ENCODE results near the gene CPEB1. TPM values are rescaled to one million over a fixed set of nuclear protein-coding genes. Genes with fewer than 3 reads are reported as not detected.

Gene CPEB1
- total and polyA plus RNA-seq, 2 of the 13 experiments (the other 11 are each of a cell fraction or from before 2014, with no cell fraction given): 0.03 to 0.07 TPM

DNA sequence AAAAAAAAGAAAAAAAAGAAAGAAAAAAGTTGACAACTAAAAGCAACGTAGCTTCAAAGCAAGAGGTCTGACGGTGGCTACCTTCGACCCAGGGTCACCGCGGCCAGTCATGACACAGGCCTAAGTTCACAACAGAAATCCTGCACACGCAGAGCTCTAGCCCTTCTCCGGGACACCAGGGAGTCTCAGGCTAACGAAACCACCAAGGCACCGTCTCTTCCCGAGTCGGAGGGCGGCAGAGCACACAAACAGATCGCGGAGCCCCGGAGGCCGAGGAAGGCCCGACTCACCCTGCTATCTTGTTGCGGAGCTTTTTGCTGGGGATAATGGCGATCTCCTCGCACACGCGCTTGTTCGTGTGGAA is 107.5 kb downstream of the CPEB1 start:
- no TSS peak for BruUV-seq (replicated peaks)
- no peak for DNase-seq (ENCODE audit: low spot score)
- Histone ChIP-seq H3K9ac (ENCODE audit: insufficient read depth, low read depth, low read length) (peak overlapping the region; percentile 100), H3K4me3 (replicated peaks in 1 of 3; ENCODE audit: insufficient read depth in 1 of 3, low read depth in 2 of 3, low read length in 3 of 3) (peak overlapping the region; percentile 98 to 100 (median 98)), H3K79me2 (ENCODE audit: insufficient read depth, low read length) (peaks cover 26% of the 10 kb centered on the region), H3K4me2 (ENCODE audit: low read depth, low read length) (peak overlapping the region; percentile 85), H3K4me1 (ENCODE audit: insufficient read depth, low read length) (peaks cover 41% of the 10 kb centered on the region), H3K27me3 (ENCODE audit: control insufficient read depth in 1 of 2, insufficient read depth in 2 of 2, low read length in 2 of 2) (peaks cover 0 to 7% of the 10 kb centered on the region in 2 experiments; a peak in 1 of 5 replicates), H3K9me3 (ENCODE audit: low read length) (no peaks in the 10 kb centered on the region), H3K27ac (ENCODE audit: extremely low read length, insufficient read depth, low read length) (peak overlapping the region; percentile 90), H4K20me1 (ENCODE audit: insufficient read depth, low read length) (peaks cover 44% of the 10 kb centered on the region), H2AFZ (ENCODE audit: low read length) (no peak overlapping the region), H3K36me3 (replicated peaks in 1 of 2; ENCODE audit: control insufficient read depth in 1 of 2, insufficient read depth in 2 of 2, low read length in 2 of 2) (peaks cover 14 to 38% of the 10 kb centered on the region in 2 experiments)
- POLR2A ChIA-PET: interaction anchor here (0.6 to 2.6 kb wide), 6 partner anchors 9 to 471 kb away, joined by 3 to 25 read pairs (median 5); no protein-coding TSS in a partner anchor
- ATAC-seq: no peak; the same call in 2 of the 3 replicates
- WGBS (ENCODE audit: low lambda C conversion rate): 6% methylated on average over 11 of the region's 23 CpGs
- intact Hi-C loops (cut with micrococcal nuclease; ENCODE audit: unreplicated experiment) (loop anchor here (1.0 to 2.0 kb wide), 2 partner anchors 211 to 461 kb away; no protein-coding TSS in a partner anchor), in situ Hi-C loops (cut with HindIII; ENCODE audit: extremely low pct_ligation_motif_present, low pct_unique_long_range_greater_than_20kb) (loop anchor here (10.0 kb wide), 1 partner anchor 475 kb away; the partner anchor contains the start of gene C15orf40)
- FAIRE-seq: no peak
- CTCF ChIA-PET (ENCODE audit: low intra/inter-chr PET ratio, low total read pairs): interaction anchor here (1.2 kb wide), 1 partner anchor 9 kb away, joined by 4 read pairs; no protein-coding TSS in a partner anchor
- TF ChIP-seq ZNF235 (CRISPR knock-in tag; IDR thresholded peaks at IDR 0.05; ENCODE audit: borderline replicate concordance) (no peak), ZNF713 (CRISPR knock-in tag; IDR thresholded peaks at IDR 0.05) (no peak), GLI4 (CRISPR knock-in tag; IDR thresholded peaks at IDR 0.05; ENCODE audit: borderline replicate concordance) (no peak), ZGPAT (CRISPR knock-in tag; IDR thresholded peaks at IDR 0.05) (no peak), TARDBP (CRISPR knock-in tag; IDR thresholded peaks at IDR 0.05) (no peak), GMEB1 (CRISPR knock-in tag; IDR thresholded peaks at IDR 0.05; ENCODE audit: borderline replicate concordance) (no peak), HNRNPL (IDR thresholded peaks at IDR 0.05; ENCODE audit: low read depth, low read length) (peak; percentile 16; the same call in 1 of the 2 replicates), TOPORS (CRISPR knock-in tag; IDR thresholded peaks at IDR 0.05) (no peak), ZNF446 (CRISPR knock-in tag; IDR thresholded peaks at IDR 0.05) (0 out of 2 replicates have a peak, but pooled peaks have one; percentile 11), SIX1 (CRISPR knock-in tag; IDR thresholded peaks at IDR 0.05; ENCODE audit: borderline replicate concordance) (no peak), PAF1 (CRISPR knock-in tag; IDR thresholded peaks at IDR 0.05) (0 out of 2 replicates have a peak, but pooled peaks have one; percentile 13), ZNF564 (CRISPR knock-in tag; IDR thresholded peaks at IDR 0.05) (no peak; the same call in 1 of the 2 replicates), TCF7 (IDR thresholded peaks at IDR 0.05; ENCODE audit: low read depth) (no peak), ZNF883 (CRISPR knock-in tag; IDR thresholded peaks at IDR 0.05; ENCODE audit: not compliant biosample characterization) (no peak), ZNF44 (CRISPR knock-in tag; IDR thresholded peaks at IDR 0.05) (no peak), ZNF326 (CRISPR knock-in tag; IDR thresholded peaks at IDR 0.05; ENCODE audit: borderline replicate concordance) (no peak), SMARCE1 (IDR thresholded peaks at IDR 0.05; ENCODE audit: borderline replicate concordance) (no peak), MTA1 (CRISPR knock-in tag; IDR thresholded peaks at IDR 0.05; ENCODE audit: borderline replicate concordance) (no peak), SP5 (CRISPR knock-in tag; IDR thresholded peaks at IDR 0.05; ENCODE audit: borderline replicate concordance, low read depth) (no peak)
- TF ChIP-seq, protein P1, sequence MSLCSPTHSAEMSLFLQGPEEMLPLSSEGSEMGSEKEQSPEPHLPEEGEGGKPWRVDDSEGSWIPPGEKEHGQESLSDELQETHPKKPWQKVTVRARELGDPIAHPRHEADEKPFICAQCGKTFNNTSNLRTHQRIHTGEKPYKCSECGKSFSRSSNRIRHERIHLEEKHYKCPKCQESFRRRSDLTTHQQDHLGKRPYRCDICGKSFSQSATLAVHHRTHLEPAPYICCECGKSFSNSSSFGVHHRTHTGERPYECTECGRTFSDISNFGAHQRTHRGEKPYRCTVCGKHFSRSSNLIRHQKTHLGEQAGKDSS (CRISPR knock-in tag; IDR thresholded peaks at IDR 0.05; ENCODE audit: borderline replicate concordance, low read depth): no peak
- TF ChIP-seq, protein P2, sequence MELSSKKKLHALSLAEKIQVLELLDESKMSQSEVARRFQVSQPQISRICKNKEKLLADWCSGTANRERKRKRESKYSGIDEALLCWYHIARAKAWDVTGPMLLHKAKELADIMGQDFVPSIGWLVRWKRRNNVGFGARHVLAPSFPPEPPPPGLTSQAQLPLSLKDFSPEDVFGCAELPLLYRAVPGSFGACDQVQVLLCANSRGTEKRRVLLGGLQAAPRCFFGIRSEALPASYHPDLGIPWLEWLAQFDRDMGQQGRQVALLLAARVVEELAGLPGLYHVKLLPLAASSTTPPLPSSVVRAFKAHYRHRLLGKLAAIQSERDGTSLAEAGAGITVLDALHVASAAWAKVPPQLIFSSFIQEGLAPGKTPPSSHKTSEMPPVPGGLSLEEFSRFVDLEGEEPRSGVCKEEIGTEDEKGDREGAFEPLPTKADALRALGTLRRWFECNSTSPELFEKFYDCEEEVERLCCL (CRISPR knock-in tag; IDR thresholded peaks at IDR 0.05; ENCODE audit: borderline replicate concordance): 0 out of 2 replicates have a peak, but pooled peaks have one; percentile 0

Data from HepG2 (cell line).